ENCODE measurements around the gene PRR33. TPM values are rescaled to one million over a fixed set of nuclear protein-coding genes. Genes with fewer than 3 reads are reported as not detected.

PRR33 gene
- total RNA-seq, 4 donors from 2014 or later, result not detected

DNA sequence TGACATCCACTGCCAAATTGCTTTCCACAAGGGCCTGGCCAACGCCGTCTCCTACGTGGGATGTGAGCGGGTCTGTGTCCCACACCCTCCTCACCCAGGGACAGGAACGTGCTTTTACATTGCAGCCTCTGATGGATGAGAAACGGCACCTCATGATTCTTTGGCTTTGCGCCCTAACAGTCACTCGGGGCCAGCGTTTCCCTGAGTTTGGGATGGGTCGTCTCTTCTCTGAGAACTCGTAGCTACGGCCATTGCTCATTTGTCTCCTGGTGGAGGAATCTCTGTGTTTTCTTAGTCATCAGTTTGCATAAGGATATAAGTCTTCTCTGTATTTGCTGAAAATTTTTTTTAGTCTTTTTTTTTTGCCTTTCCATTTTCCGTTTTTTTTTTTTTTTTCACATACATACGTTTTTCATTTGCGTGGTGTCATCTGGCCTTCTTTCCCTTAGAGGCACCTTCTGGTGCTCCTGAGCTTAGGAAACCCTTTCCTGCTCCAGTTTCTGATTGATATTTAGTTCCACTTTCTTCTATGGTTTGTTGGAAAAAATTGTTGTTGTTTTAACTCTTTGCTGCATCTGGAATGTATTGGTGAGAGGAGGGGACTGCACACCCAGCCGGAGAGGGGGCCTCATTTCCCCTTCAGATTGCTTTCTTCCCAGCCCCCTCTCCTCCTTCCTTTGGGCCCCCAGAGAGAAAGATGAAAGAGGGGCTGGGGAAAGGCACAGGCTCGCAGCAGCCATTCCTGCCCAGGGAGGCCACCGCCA is 39.8 kb upstream of the PRR33 start:
- WGBS, result 40% methylated on average over 18 of the region's 18 CpGs
- Histone ChIP-seq H3K36me3 (peaks cover 0 to 3% (median 0%) of the 10 kb centered on the region in 4 donors), H3K9me3 (no peaks in the 10 kb centered on the region), H3K27me3 (no peaks in the 10 kb centered on the region), H3K27ac (replicated peaks in 1 of 4) (peak overlapping the region; percentile 25 to 49 (median 36)), H3K4me3 (no peak overlapping the region), H3K4me1 (peaks cover 13 to 33% (median 24%) of the 10 kb centered on the region in 4 donors)
- intact Hi-C loops (cut with DNase I), result no loop called here
- no peak for DNase-seq (ENCODE audit: extremely low spot score)
- TF ChIP-seq POLR2AphosphoS5 (IDR thresholded peaks at IDR 0.05) (peak; percentile 13 to 54), POLR2A (IDR thresholded peaks at IDR 0.05; ENCODE audit: low read depth) (no peak)

DNA sequence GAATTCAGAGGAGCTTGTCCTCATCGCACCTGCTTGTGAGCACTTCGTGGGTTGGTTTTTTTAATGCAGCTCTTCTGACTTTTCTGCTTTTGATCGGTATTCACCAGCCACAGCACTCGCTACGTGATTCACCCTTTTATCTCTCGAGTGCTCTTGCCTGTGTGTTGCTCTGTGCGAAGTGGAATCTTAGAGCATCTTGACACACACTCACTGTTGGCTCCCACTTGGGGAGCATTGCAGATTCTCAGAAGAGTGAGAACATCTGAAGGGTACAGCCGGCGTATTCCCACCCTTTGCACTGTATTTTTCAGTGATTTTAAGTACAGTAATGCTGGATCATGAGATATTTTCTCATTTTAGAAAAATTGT is 38.8 kb upstream of the PRR33 start:
- Histone ChIP-seq H3K27ac (replicated peaks in 1 of 4) (peak overlapping the region in 2 of 4 donors; percentile 17 to 42), H3K36me3 (peaks cover 0 to 3% (median 0%) of the 10 kb centered on the region in 4 donors), H3K4me3 (no peak overlapping the region), H3K9me3 (no peaks in the 10 kb centered on the region), H3K4me1 (peaks cover 17 to 33% (median 26%) of the 10 kb centered on the region in 4 donors), H3K27me3 (no peaks in the 10 kb centered on the region)
- WGBS, result 84% methylated on average over 9 of the region's 9 CpGs
- TF ChIP-seq POLR2A (IDR thresholded peaks at IDR 0.05; ENCODE audit: low read depth), result no peak
- peak in 1 of 2 donors; percentile 19 for TF ChIP-seq POLR2AphosphoS5 (IDR thresholded peaks at IDR 0.05)
- no peak for DNase-seq (ENCODE audit: extremely low spot score)
- intact Hi-C loops (cut with DNase I), result no loop called here

DNA sequence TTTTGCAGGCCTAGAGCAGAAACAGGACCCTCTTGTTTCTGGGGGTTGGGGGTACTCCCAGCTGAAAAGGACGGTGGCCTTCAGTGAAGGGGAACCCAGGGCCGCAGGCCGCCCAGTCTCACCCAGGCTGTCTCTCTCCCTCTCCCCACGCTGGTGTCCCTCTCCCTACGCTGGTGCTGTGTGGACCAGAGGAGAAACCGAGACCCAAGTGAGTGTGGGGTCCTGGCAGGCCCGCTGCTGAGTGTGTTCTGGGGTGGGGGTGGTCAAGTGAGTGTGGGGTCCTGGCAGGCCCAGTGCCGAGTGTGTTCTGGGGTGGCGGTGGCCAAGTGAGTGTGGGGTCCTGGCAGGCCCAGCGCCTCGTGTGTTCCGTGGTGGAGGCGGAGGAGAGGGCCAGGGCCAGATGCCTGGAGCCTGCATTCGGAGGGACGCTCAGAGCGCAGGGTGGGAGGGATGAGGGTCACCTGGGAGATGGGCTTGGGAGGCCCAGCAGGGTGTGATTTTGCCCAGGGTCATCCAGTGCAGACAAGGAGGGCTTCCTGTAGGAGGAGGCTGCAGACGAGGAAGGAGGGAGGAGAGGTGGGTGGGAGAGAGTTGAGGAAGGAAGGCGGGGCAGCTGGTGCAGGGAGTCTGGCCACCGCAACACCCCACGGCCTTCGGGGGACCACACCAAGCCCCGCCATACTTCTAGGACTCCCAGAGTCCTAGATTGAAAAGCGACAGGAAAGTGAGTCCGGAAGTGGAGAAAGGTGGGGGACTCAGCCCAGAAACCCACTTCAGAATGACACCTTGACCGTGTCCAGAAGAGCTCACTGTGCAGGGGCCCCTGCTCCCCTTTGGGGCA is 38.1 kb upstream of the PRR33 start:
- TF ChIP-seq POLR2A (IDR thresholded peaks at IDR 0.05; ENCODE audit: low read depth), result no peak
- TF ChIP-seq EP300 (IDR thresholded peaks at IDR 0.05), result no peak
- TF ChIP-seq POLR2AphosphoS5 (IDR thresholded peaks at IDR 0.05), result no peak
- TF ChIP-seq, protein P1, sequence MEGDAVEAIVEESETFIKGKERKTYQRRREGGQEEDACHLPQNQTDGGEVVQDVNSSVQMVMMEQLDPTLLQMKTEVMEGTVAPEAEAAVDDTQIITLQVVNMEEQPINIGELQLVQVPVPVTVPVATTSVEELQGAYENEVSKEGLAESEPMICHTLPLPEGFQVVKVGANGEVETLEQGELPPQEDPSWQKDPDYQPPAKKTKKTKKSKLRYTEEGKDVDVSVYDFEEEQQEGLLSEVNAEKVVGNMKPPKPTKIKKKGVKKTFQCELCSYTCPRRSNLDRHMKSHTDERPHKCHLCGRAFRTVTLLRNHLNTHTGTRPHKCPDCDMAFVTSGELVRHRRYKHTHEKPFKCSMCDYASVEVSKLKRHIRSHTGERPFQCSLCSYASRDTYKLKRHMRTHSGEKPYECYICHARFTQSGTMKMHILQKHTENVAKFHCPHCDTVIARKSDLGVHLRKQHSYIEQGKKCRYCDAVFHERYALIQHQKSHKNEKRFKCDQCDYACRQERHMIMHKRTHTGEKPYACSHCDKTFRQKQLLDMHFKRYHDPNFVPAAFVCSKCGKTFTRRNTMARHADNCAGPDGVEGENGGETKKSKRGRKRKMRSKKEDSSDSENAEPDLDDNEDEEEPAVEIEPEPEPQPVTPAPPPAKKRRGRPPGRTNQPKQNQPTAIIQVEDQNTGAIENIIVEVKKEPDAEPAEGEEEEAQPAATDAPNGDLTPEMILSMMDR (IDR thresholded peaks at IDR 0.05), result no peak
- intact Hi-C loops (cut with DNase I), result no loop called here
- Histone ChIP-seq H3K4me1 (peaks cover 17 to 33% (median 26%) of the 10 kb centered on the region in 4 donors), H3K27ac (replicated peaks in 1 of 4) (peak overlapping the region in 2 of 4 donors; percentile 34 to 42), H3K9me3 (no peaks in the 10 kb centered on the region), H3K36me3 (peaks cover 0 to 3% (median 0%) of the 10 kb centered on the region in 4 donors), H3K27me3 (no peaks in the 10 kb centered on the region), H3K4me3 (no peak overlapping the region)
- no peak for DNase-seq (ENCODE audit: extremely low spot score)
- 85% methylated on average over 25 of the region's 25 CpGs for WGBS

DNA sequence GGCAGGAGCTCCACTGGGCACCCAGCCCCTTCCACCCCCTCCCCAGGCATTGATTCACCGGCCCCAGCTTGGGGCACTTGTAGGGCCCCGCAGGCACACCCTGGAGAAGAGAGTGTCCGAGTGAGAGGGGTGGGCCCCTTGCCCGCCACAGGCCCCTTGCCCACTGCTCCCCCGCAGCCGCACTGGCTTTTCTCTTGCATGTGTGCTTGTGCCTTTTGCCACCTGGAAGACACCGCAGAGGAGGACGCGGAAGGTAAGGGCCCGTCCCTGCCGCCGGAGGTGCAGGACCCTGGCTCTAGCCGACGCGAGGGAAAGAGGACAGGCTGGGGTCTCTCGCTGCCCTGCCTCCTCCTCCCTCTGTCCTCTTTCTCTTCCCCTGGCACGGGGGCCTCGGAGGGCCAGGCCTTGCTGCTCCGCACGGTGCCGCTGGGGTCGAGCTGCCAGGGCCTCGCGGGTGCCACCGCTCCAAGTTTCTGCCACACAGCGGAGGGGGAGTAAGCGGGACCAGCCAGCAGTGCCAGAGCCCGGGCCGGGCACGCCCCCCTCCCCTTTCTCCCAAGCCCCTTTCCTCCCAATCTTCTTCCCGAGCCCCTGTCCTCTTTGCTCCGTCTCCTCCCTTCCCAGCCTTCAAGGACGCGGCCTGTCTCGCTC is 37.3 kb upstream of the PRR33 start:
- peak overlapping the region in 3 of 4 donors; percentile 21 to 34 (median 22) for H3K27ac ChIP-seq (replicated peaks in 1 of 4)
- intact Hi-C loops (cut with DNase I), result no loop called here
- no peak overlapping the region for H3K4me3 ChIP-seq
- TF ChIP-seq, protein P1 (IDR thresholded peaks at IDR 0.05), result no peak
- TF ChIP-seq EP300 (IDR thresholded peaks at IDR 0.05) (no peak), POLR2A (IDR thresholded peaks at IDR 0.05; ENCODE audit: low read depth) (no peak), POLR2AphosphoS5 (IDR thresholded peaks at IDR 0.05) (no peak)
- DNase-seq (ENCODE audit: extremely low spot score), result no peak
- no peaks in the 10 kb centered on the region for H3K27me3 ChIP-seq
- no peaks in the 10 kb centered on the region for H3K9me3 ChIP-seq
- H3K4me1 ChIP-seq, result peaks cover 17 to 33% (median 26%) of the 10 kb centered on the region in 4 donors
- no peaks in the 10 kb centered on the region for H3K36me3 ChIP-seq
- 96% methylated on average over 24 of the region's 35 CpGs for WGBS

DNA sequence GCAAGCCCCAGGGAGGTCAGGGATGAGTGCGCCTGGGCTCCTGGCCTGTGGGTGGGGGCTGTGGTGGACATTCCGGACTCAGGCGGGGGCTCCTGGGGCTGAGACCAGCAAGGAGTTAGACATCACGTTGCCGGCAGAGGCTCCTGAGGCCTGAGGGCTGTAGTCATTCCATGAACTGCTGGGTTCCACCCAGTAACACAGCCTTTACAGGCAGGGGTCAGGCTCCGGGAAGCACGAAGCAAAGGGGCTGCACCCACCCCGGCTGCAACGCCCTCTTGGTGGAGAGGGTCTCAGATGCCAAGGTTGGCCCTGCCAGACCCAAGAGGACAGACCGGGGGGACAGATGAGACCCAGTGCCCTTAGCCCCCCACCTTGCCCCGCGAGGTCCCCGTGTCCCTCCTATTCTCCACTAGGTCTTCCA is 36.8 kb upstream of the PRR33 start:
- peaks cover 17 to 33% (median 26%) of the 10 kb centered on the region in 4 donors for H3K4me1 ChIP-seq
- no peaks in the 10 kb centered on the region for H3K27me3 ChIP-seq
- no peak for DNase-seq (ENCODE audit: extremely low spot score)
- intact Hi-C loops (cut with DNase I), result no loop called here
- peak overlapping the region; percentile 21 to 65 (median 30) for H3K27ac ChIP-seq (replicated peaks in 1 of 4)
- 72% methylated on average over 6 of the region's 13 CpGs for WGBS
- TF ChIP-seq POLR2AphosphoS5 (IDR thresholded peaks at IDR 0.05) (no peak), POLR2A (IDR thresholded peaks at IDR 0.05; ENCODE audit: low read depth) (no peak), EP300 (IDR thresholded peaks at IDR 0.05) (no peak)
- TF ChIP-seq, protein P1 (IDR thresholded peaks at IDR 0.05), result no peak
- no peaks in the 10 kb centered on the region for H3K36me3 ChIP-seq
- no peak overlapping the region for H3K4me3 ChIP-seq
- no peaks in the 10 kb centered on the region for H3K9me3 ChIP-seq

All from esophagus muscularis mucosa (tissue), 4 donors.